IMR-90 (cell line): ENCODE data around the gene TESK2. TPM values are rescaled to one million over a fixed set of nuclear protein-coding genes. Genes with fewer than 3 reads are reported as not detected.

Experiments used
- ATAC-seq: fragments of 200-7000 bp; cut with Tn5 transposase; 2 replicates; pipeline ENCODE4 v1.9.1; 2020; ENCODE audit warnings: low read depth, mild to moderate bottlenecking, moderate library complexity
- BruUV-seq: library from RNA; stranded (reverse); fragments of 400-500 nt; replicated peaks from 2 replicates; lab custom pipeline; 2021; lab: Mats Ljungman, UMichigan
- CTCF ChIA-PET: fragments of 300-600 bp; formaldehyde crosslinking; extraction: SDS; loops from one replicate; lab custom pipeline; 2021; ENCODE audit warnings: antibody characterized with exemption; lab: Yijun Ruan, JAX
- POLR2A ChIA-PET: fragments of 300-600 bp; sonication (Branson Sonifier 250); formaldehyde crosslinking; loops from one replicate; lab custom pipeline; 2022; ENCODE audit warnings: antibody characterized with exemption; ENCODE audit not compliant: unreplicated experiment; lab: Charles Lee
- DNase-seq: peaks from one replicate; pipeline ENCODE4 v3.0.0; 2013
- H2AFZ ChIP-seq: replicated peaks from 2 replicates; pipeline ENCODE3; 2013; ENCODE audit warnings: low read length, mild to moderate bottlenecking; ENCODE audit not compliant: poor library complexity
- H2AK5ac ChIP-seq: 2 replicates; pipeline ENCODE4 v1.6.1; 2013; ENCODE audit warnings: low read depth, low read length, inconsistent platforms
- H2AK9ac ChIP-seq: replicated peaks from 2 replicates; pipeline ENCODE3; 2013; ENCODE audit warnings: mild to moderate bottlenecking, low read depth, low read length, moderate library complexity; ENCODE audit not compliant: poor library complexity
- H2BK120ac ChIP-seq: 2 replicates; pipeline ENCODE4 v1.6.1; 2013; ENCODE audit warnings: low read depth, low read length, inconsistent platforms
- H2BK15ac ChIP-seq: 3 replicates; pipeline ENCODE4 v1.6.1; 2013; ENCODE audit warnings: low read depth, low read length, inconsistent platforms
- H2BK20ac ChIP-seq: 2 replicates; pipeline ENCODE4 v1.6.1; 2013; ENCODE audit warnings: low read depth, mild to moderate bottlenecking, inconsistent platforms, low read length, moderate library complexity
- H2BK5ac ChIP-seq: 2 replicates; pipeline ENCODE4 v1.6.1; 2013; ENCODE audit warnings: mild to moderate bottlenecking, low read depth, low read length, inconsistent platforms; ENCODE audit not compliant: poor library complexity, severe bottlenecking
- H3K14ac ChIP-seq: replicated peaks from 2 replicates; pipeline ENCODE4 v1.6.1; 2013; ENCODE audit warnings: low read depth, low read length, inconsistent platforms
- H3K18ac ChIP-seq: 2 replicates; pipeline ENCODE4 v1.6.1; 2013; ENCODE audit warnings: low read depth, low read length, control low read depth
- H3K23ac ChIP-seq: 2 replicates; pipeline ENCODE4 v1.6.1; 2013; ENCODE audit warnings: low read depth, low read length, inconsistent platforms
- H3K27ac ChIP-seq: 2 replicates; pipeline ENCODE4 v1.5.1; 2013; ENCODE audit warnings: mild to moderate bottlenecking, control low read depth, low read length; ENCODE audit not compliant: insufficient read depth
- H3K27me3 ChIP-seq: 2 replicates; pipeline ENCODE4 v1.6.1; 2013; ENCODE audit warnings: low read length; ENCODE audit not compliant: control insufficient read depth, insufficient read depth
- H3K36me3 ChIP-seq: 2 replicates; pipeline ENCODE4 v1.6.1; 2013; ENCODE audit warnings: low read length, mixed read lengths; ENCODE audit not compliant: control insufficient read depth, insufficient read depth
- H3K4ac ChIP-seq: 2 replicates; pipeline ENCODE4 v1.6.1; 2013; ENCODE audit warnings: low read depth, low read length, inconsistent platforms
- H3K4me1 ChIP-seq: 2 replicates; pipeline ENCODE4 v1.6.1; 2013; ENCODE audit warnings: low read length, mixed read lengths; ENCODE audit not compliant: control insufficient read depth, insufficient read depth
- H3K4me2 ChIP-seq: 2 replicates; pipeline ENCODE4 v1.6.1; 2013; ENCODE audit warnings: low read depth, mild to moderate bottlenecking, control low read depth, low read length, moderate library complexity
- H3K4me3 ChIP-seq: 2 replicates; pipeline ENCODE4 v1.5.1; 2013; ENCODE audit warnings: low read depth, mild to moderate bottlenecking, control low read depth, low read length, moderate library complexity; ENCODE audit not compliant: insufficient read depth
- H3K56ac ChIP-seq: 2 replicates; pipeline ENCODE4 v1.6.1; 2013; ENCODE audit warnings: low read length, inconsistent platforms; ENCODE audit not compliant: insufficient read depth; ENCODE audit errors: extremely low read depth
- H3K79me1 ChIP-seq, 2 experiments: 2 replicates each; pipeline ENCODE4 v1.6.1; 2013; ENCODE audit warnings: low read length in 2 of 2, inconsistent platforms in 1 of 2, low read depth in 1 of 2
- H3K9ac ChIP-seq: 2 replicates; pipeline ENCODE4 v1.6.1; 2013; ENCODE audit warnings: low read depth, low read length, control low read depth
- H3K9me1 ChIP-seq: 2 replicates; pipeline ENCODE4 v1.6.1; 2013; ENCODE audit warnings: low read length, inconsistent platforms; ENCODE audit not compliant: insufficient read depth
- H3K9me3 ChIP-seq: 2 replicates; pipeline ENCODE4 v1.6.1; 2013; ENCODE audit warnings: low read length; ENCODE audit not compliant: control insufficient read depth, insufficient read depth
- H4K20me1 ChIP-seq: 2 replicates; pipeline ENCODE4 v1.6.1; 2013; ENCODE audit warnings: low read length, inconsistent platforms; ENCODE audit not compliant: insufficient read depth
- H4K5ac ChIP-seq: 2 replicates; pipeline ENCODE4 v1.6.1; 2013; ENCODE audit warnings: mild to moderate bottlenecking, low read depth, low read length, control low read depth
- H4K8ac ChIP-seq, 2 experiments: 2 replicates each; pipeline ENCODE4 v1.6.1; 2013; ENCODE audit warnings: low read depth in 2 of 2, low read length in 2 of 2, control low read depth in 1 of 2, inconsistent platforms in 1 of 2
- H4K91ac ChIP-seq: 2 replicates; pipeline ENCODE4 v1.6.1; 2013; ENCODE audit warnings: low read depth, low read length, inconsistent platforms; ENCODE audit not compliant: insufficient read depth
- WGBS, 2 experiments: methylation state at CpG; one replicate each; pipeline versions ENCODE4 v1.1.5 to v1.1.7; 2013; ENCODE audit warnings: missing lambda C conversion rate in 2 of 2; ENCODE audit not compliant: insufficient read length in 1 of 2; ENCODE audit errors: extremely low coverage in 2 of 2; 5-methylcytosine and 5-hydroxymethylcytosine counted together
- dilution Hi-C: fragments of 300-500 bp; cut with HindIII; formaldehyde crosslinking; loops from one replicate; pipeline ENCODE4 v1.14.3; 2018; ENCODE audit warnings: low sequenced_read_pairs; ENCODE audit not compliant: unreplicated experiment
- in situ Hi-C: fragments of 300-500 bp; cut with MboI; formaldehyde crosslinking; loops from 3 replicates; pipeline ENCODE4 v1.14.3; 2019; ENCODE audit warnings: low sequenced_read_pairs, inconsistent platforms, mixed read lengths
- intact Hi-C: fragments of 100-400 bp; cut with micrococcal nuclease; formaldehyde crosslinking; loops from 2 replicates; pipeline ENCODE4 v1.10.0; 2022
- polyA plus RNA-seq, 3 experiments: library from polyadenylated mRNA; depleted of rRNA; stranded (reverse); fragments of >200 nt; gene quantifications; 2 replicates each; pipeline ENCODE4 v1.2.3, GENCODE V29; 2012; ENCODE audit warnings: low replicate concordance in 1 of 3
- total RNA-seq: library from RNA; depleted of rRNA; stranded (reverse); fragments of >200 nt; gene quantifications from 2 replicates; pipeline ENCODE4 v1.2.3, GENCODE V29; 2012
- TF ChIP-seq, protein P1 (sequence below): fragments of 150-350 bp; IDR thresholded peaks from 2 replicates; pipeline ENCODE4 v1.6.1; 2016; ENCODE audit warnings: low read depth, mild to moderate bottlenecking, low read length, moderate library complexity, borderline replicate concordance

TESK2 gene
- total and polyA plus RNA-seq, 2 of the 4 experiments (the other 2 are of a cell fraction) = 0.90 to 1.3 TPM

DNA sequence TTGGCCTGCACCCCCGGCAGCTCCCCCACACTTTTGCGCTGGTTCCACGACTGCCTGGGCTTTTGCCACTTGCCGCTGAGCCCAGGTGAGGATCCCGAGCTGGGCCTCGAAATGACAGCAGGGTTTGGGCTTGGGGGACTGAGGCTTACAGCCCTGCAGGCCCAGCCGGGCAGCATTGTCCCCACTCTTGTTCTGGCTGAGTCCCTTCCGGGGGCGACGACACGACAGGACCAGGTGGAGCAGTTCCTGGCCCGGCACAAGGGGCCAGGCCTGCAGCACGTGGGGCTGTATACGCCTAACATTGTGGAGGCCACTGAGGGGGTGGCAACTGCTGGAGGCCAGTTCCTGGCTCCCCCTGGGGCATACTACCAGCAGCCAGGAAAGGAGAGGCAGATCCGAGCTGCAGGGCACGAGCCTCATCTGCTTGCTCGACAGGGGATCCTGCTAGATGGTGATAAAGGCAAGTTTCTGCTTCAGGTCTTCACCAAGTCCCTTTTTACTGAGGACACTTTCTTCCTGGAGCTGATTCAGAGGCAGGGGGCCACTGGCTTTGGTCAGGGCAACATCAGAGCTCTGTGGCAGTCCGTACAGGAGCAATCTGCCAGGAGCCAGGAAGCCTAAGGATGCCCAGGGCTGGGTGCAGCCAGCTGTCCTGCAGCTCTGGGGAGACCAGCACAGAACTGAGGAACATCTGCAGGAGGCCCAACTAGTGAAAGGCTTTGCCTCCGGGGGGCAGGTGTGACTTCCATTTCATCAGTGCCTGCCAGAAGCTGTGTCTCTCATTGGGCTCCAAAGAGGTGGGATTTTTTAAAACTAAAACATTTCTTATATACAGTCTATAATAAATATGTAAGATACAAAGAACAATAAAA lies 163.1 kb downstream of the TESK2 start:
- ATAC-seq = no peak
- POLR2A ChIA-PET = no interaction called here
- H3K4me2 ChIP-seq = no peak overlapping the region

More for the DNA sequence above, 163.1 kb downstream of the TESK2 start:
- Histone ChIP-seq H2AK9ac (peak overlapping the region; percentile 60), H2BK15ac (no peak overlapping the region), H3K18ac (no peak overlapping the region), H3K56ac (no peak overlapping the region), H2AK5ac (no peak overlapping the region), H3K27me3 (no peaks in the 10 kb centered on the region), H2BK120ac (no peak overlapping the region), H3K9me3 (no peaks in the 10 kb centered on the region), H4K5ac (no peak overlapping the region), H3K36me3 (peaks cover 16% of the 10 kb centered on the region), H3K79me1 (no peaks in the 10 kb centered on the region), H3K9ac (no peak overlapping the region), H4K20me1 (no peaks in the 10 kb centered on the region), H2AFZ (peak overlapping the region; percentile 93), H3K14ac (no peak overlapping the region), H3K23ac (no peak overlapping the region), H3K27ac (no peak overlapping the region), H3K9me1 (peaks cover 3% of the 10 kb centered on the region; the same call in 1 of the 2 replicates), H2BK20ac (no peak overlapping the region), H3K4ac (no peak overlapping the region), H2BK5ac (no peak overlapping the region), H4K8ac (no peak overlapping the region; a peak in 1 of 4 replicates), H4K91ac (no peak overlapping the region), H3K4me3 (no peak overlapping the region), H3K4me1 (no peaks in the 10 kb centered on the region)
- no TSS peak for BruUV-seq
- CTCF ChIA-PET = no interaction called here
- TF ChIP-seq, protein P1, sequence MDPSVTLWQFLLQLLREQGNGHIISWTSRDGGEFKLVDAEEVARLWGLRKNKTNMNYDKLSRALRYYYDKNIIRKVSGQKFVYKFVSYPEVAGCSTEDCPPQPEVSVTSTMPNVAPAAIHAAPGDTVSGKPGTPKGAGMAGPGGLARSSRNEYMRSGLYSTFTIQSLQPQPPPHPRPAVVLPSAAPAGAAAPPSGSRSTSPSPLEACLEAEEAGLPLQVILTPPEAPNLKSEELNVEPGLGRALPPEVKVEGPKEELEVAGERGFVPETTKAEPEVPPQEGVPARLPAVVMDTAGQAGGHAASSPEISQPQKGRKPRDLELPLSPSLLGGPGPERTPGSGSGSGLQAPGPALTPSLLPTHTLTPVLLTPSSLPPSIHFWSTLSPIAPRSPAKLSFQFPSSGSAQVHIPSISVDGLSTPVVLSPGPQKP = no peak
- intact Hi-C loops (no loop called here), in situ Hi-C loops (no loop called here), dilution Hi-C loops (no loop called here)
- WGBS, 2 experiments = 60% methylated on average over 11 of the region's 19 CpGs; no CpG with 5 or more reads in 1 of the 2 experiments
- DNase-seq = no peak
